Measurements from ENCODE around the gene PPP1R12C. TPM values are rescaled to one million over a fixed set of nuclear protein-coding genes. Genes with fewer than 3 reads are reported as not detected.
A peak's percentile ranks its signal among the peaks of the same experiment; 100 is the strongest.

The PPP1R12C gene
- total and polyA plus RNA-seq, 2 donors from 2014 or later: 89.0 to 146 TPM

DNA sequence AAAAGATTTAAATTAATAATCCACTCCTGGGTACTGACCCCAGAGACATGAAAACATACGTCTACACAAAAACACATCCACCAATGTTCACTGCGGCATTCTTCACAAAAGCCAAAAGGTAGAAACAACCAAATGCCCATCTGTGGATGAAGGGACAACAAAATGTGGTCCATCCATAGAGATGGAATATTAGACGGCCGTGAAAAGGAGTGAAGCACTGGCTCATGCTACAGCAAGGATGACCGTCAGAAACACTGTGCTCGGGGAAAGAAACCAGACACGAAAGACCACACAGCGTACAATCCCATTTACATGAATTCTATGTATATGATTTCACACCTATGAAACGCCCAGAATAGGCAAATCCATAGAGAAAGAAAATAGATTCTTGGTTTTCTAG lies 60.6 kb downstream of the PPP1R12C start:
- DNase-seq (no peak), FAIRE-seq (no peak)
- no peak overlapping the region for H3K9ac ChIP-seq (ENCODE audit: low read length in 3 of 3)
- TF ChIP-seq, protein P1, sequence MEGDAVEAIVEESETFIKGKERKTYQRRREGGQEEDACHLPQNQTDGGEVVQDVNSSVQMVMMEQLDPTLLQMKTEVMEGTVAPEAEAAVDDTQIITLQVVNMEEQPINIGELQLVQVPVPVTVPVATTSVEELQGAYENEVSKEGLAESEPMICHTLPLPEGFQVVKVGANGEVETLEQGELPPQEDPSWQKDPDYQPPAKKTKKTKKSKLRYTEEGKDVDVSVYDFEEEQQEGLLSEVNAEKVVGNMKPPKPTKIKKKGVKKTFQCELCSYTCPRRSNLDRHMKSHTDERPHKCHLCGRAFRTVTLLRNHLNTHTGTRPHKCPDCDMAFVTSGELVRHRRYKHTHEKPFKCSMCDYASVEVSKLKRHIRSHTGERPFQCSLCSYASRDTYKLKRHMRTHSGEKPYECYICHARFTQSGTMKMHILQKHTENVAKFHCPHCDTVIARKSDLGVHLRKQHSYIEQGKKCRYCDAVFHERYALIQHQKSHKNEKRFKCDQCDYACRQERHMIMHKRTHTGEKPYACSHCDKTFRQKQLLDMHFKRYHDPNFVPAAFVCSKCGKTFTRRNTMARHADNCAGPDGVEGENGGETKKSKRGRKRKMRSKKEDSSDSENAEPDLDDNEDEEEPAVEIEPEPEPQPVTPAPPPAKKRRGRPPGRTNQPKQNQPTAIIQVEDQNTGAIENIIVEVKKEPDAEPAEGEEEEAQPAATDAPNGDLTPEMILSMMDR (IDR thresholded peaks at IDR 0.05; ENCODE audit: borderline replicate concordance, extremely low read depth, insufficient read depth): no peak
- intact Hi-C loops (cut with DNase I): no loop called here
- H3K4me3 ChIP-seq (ENCODE audit: low read length in 3 of 3): no peak overlapping the region
- no peaks in the 10 kb centered on the region for H3K9me3 ChIP-seq (ENCODE audit: control insufficient read depth in 2 of 3, insufficient read depth in 1 of 3, low read length in 3 of 3)
- no peaks in the 10 kb centered on the region for H3K27me3 ChIP-seq (ENCODE audit: control insufficient read depth, insufficient read depth, low read length)
- H3K36me3 ChIP-seq (ENCODE audit: control insufficient read depth in 2 of 3, insufficient read depth in 3 of 3, low read length in 3 of 3): peaks cover 5 to 26% (median 20%) of the 10 kb centered on the region in 3 donors
- H3K4me1 ChIP-seq (ENCODE audit: control insufficient read depth in 2 of 3, insufficient read depth in 2 of 3, low read depth in 1 of 3, low read length in 3 of 3): peaks cover 0 to under 1% (median 0%) of the 10 kb centered on the region in 3 donors
- no peak overlapping the region for H3K27ac ChIP-seq (ENCODE audit: low read depth in 2 of 2, low read length in 2 of 2)

DNA sequence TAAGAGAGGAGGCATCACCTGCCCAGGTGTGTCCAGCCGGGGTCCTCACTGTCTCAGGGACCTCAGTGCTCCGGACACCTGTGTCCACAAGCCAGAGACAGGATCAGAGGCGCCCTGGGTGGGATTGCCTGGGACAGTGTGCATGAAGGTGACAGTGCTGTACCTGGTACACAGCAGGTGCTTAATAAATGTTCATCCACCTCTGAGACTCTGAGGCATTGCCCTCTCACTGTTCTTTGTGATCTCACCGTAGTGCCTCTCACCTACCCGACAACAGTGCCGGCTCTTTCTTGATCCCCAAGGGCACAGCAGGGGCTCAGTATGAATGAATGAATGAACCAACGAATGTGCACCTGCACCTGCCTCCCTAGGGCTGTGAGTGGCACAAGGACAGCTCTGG lies 63.7 kb downstream of the PPP1R12C start:
- H3K27ac ChIP-seq (ENCODE audit: low read depth in 2 of 2, low read length in 2 of 2): no peak overlapping the region
- intact Hi-C loops (cut with DNase I): no loop called here
- no peaks in the 10 kb centered on the region for H3K4me1 ChIP-seq (ENCODE audit: control insufficient read depth in 2 of 3, insufficient read depth in 2 of 3, low read depth in 1 of 3, low read length in 3 of 3)
- no peaks in the 10 kb centered on the region for H3K27me3 ChIP-seq (ENCODE audit: control insufficient read depth, insufficient read depth, low read length)
- no peaks in the 10 kb centered on the region for H3K9me3 ChIP-seq (ENCODE audit: control insufficient read depth in 2 of 3, insufficient read depth in 1 of 3, low read length in 3 of 3)
- no peak overlapping the region for H3K9ac ChIP-seq (ENCODE audit: low read length in 3 of 3)
- TF ChIP-seq, protein P1 (IDR thresholded peaks at IDR 0.05; ENCODE audit: borderline replicate concordance, extremely low read depth, insufficient read depth): no peak
- no peak for FAIRE-seq
- no peak for DNase-seq
- H3K4me3 ChIP-seq (ENCODE audit: low read length in 3 of 3): no peak overlapping the region
- H3K36me3 ChIP-seq (ENCODE audit: control insufficient read depth in 2 of 3, insufficient read depth in 3 of 3, low read length in 3 of 3): peaks cover 5 to 38% (median 21%) of the 10 kb centered on the region in 3 donors

DNA sequence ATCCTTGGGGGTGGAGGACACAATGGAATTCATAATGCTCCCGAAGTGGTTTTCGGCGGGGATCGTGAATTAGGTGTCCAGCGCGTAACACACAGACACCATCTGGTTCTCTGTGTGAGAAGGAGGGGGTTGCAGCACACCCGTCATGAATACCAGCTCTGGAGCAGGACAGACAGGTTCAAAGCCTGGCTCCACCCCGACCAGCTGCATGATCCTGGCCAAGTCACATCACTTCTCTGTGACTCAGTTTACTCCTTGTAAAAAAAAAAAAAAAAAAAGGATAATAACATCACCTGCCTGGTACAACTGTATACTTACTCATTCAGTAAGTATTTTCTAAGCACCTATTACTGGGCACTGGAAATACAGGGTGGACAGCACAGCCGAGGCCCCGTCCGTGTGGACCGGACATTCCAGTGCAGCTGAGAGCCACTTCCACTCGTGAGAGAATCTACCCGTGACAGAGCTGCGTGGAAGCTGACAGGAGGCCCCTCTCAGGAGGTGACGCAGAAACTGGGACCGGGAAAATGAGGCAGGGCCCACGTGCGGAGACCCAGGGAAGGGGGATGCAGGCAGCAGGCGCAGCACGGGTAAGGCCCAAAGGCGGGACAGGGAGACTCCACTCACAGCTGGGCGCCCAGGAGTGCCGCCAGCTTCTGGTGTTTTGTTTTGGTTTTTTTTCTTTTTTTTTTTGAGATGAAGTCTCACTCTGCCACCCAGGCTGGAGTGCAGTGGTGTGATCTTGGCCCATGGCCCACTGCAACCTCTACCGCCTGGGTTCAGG lies 66.5 kb downstream of the PPP1R12C start:
- no peak overlapping the region for H3K27ac ChIP-seq (ENCODE audit: low read depth in 2 of 2, low read length in 2 of 2)
- H3K36me3 ChIP-seq (ENCODE audit: control insufficient read depth in 2 of 3, insufficient read depth in 3 of 3, low read length in 3 of 3): peaks cover 2 to 48% (median 26%) of the 10 kb centered on the region in 3 donors
- DNase-seq (peak in 1 of 5 donors; percentile 63), FAIRE-seq (no peak)
- H3K4me3 ChIP-seq (ENCODE audit: low read length in 3 of 3): no peak overlapping the region
- H3K9me3 ChIP-seq (ENCODE audit: control insufficient read depth in 2 of 3, insufficient read depth in 1 of 3, low read length in 3 of 3): no peaks in the 10 kb centered on the region
- H3K9ac ChIP-seq (ENCODE audit: low read length in 3 of 3): no peak overlapping the region
- TF ChIP-seq, protein P1 (IDR thresholded peaks at IDR 0.05; ENCODE audit: borderline replicate concordance, extremely low read depth, insufficient read depth): no peak
- intact Hi-C loops (cut with DNase I): no loop called here
- H3K27me3 ChIP-seq (ENCODE audit: control insufficient read depth, insufficient read depth, low read length): no peaks in the 10 kb centered on the region
- no peaks in the 10 kb centered on the region for H3K4me1 ChIP-seq (ENCODE audit: control insufficient read depth in 2 of 3, insufficient read depth in 2 of 3, low read depth in 1 of 3, low read length in 3 of 3)
